Measurements from ENCODE around the gene SSR1. TPM values are rescaled to one million over a fixed set of nuclear protein-coding genes. Genes with fewer than 3 reads are reported as not detected.

Gene SSR1
- total RNA-seq, 3 donors from 2014 or later (not counting 1 experiment from before 2014, with no cell fraction given), result 82.8 to 97.6 (median 93.1) TPM

- H3K4me1 ChIP-seq (ENCODE audit: control insufficient read depth, insufficient read depth, low read length), result no peaks in the 10 kb centered on the region
- TF ChIP-seq CTCF (IDR thresholded peaks at IDR 0.05), result no peak
- WGBS (ENCODE audit: insufficient coverage), result 78% methylated on average over 4 of the region's 4 CpGs
- no peaks in the 10 kb centered on the region for H3K36me3 Mint-ChIP-seq
- H3K27ac ChIP-seq (ENCODE audit: low read length), result no peak overlapping the region
- intact Hi-C loops (cut with micrococcal nuclease), result loop anchor here (1.0 to 2.0 kb wide), 3 partner anchors 156 to 566 kb away; no protein-coding TSS in a partner anchor
- H3K9me3 ChIP-seq (ENCODE audit: control insufficient read depth, insufficient read depth, low read length), result no peaks in the 10 kb centered on the region
- peaks cover 8 to 16% of the 10 kb centered on the region in 2 donors for H3K4me1 Mint-ChIP-seq
- ATAC-seq, result no peak
- no peak overlapping the region for H3K4me3 ChIP-seq (ENCODE audit: low read length)
- peak overlapping the region; percentile 31 to 60 for H3K27ac Mint-ChIP-seq
- H3K27me3 Mint-ChIP-seq (ENCODE audit: low read depth in 2 of 2), result no peaks in the 10 kb centered on the region
- DNase-seq, result no peak
- peaks cover 28% of the 10 kb centered on the region for H3K36me3 ChIP-seq (ENCODE audit: control insufficient read depth, insufficient read depth, low read length)
- no peaks in the 10 kb centered on the region for H3K27me3 ChIP-seq (ENCODE audit: control insufficient read depth, insufficient read depth, low read length)
- H3K9me3 Mint-ChIP-seq, result no peaks in the 10 kb centered on the region
- H3K4me3 Mint-ChIP-seq, result no peak overlapping the region
Measured at GRCh38 chr6:7242835-7243178, 70.2 kb downstream of the SSR1 start.

- ATAC-seq, result no peak
- Histone ChIP-seq H3K36me3 (ENCODE audit: control insufficient read depth, insufficient read depth, low read length) (peaks cover 21% of the 10 kb centered on the region), H3K9me3 (ENCODE audit: control insufficient read depth, insufficient read depth, low read length) (no peaks in the 10 kb centered on the region), H3K4me1 (ENCODE audit: control insufficient read depth, insufficient read depth, low read length) (no peaks in the 10 kb centered on the region), H3K27ac (ENCODE audit: low read length) (no peak overlapping the region), H3K4me3 (ENCODE audit: low read length) (no peak overlapping the region), H3K27me3 (ENCODE audit: control insufficient read depth, insufficient read depth, low read length) (no peaks in the 10 kb centered on the region)
- Mint-ChIP-seq H3K36me3 (no peaks in the 10 kb centered on the region), H3K4me3 (no peak overlapping the region), H3K27me3 (ENCODE audit: low read depth in 2 of 2) (no peaks in the 10 kb centered on the region), H3K4me1 (peaks cover 8 to 16% of the 10 kb centered on the region in 2 donors), H3K27ac (peak overlapping the region in 1 of 2 donors; percentile 62), H3K9me3 (no peaks in the 10 kb centered on the region)
- intact Hi-C loops (cut with micrococcal nuclease), result loop anchor here (2.0 kb wide), 2 partner anchors 155 to 483 kb away; no protein-coding TSS in a partner anchor
- DNase-seq, result no peak
- no peak for TF ChIP-seq CTCF (IDR thresholded peaks at IDR 0.05)
- 88% methylated on average over 12 of the region's 13 CpGs for WGBS (ENCODE audit: insufficient coverage)
Measured at GRCh38 chr6:7241709-7242645, 71.0 kb downstream of the SSR1 start.

GRCh38 chr6:7241160-7241559, 71.8 kb downstream of the SSR1 start:
- H3K27me3 ChIP-seq (ENCODE audit: control insufficient read depth, insufficient read depth, low read length), result no peaks in the 10 kb centered on the region
- intact Hi-C loops (cut with micrococcal nuclease), result no loop called here
- Mint-ChIP-seq H3K27me3 (ENCODE audit: low read depth in 2 of 2) (no peaks in the 10 kb centered on the region), H3K27ac (no peak overlapping the region), H3K9me3 (no peaks in the 10 kb centered on the region), H3K4me3 (no peak overlapping the region), H3K36me3 (no peaks in the 10 kb centered on the region), H3K4me1 (peaks cover 8 to 16% of the 10 kb centered on the region in 2 donors)
- no peak for DNase-seq
- no peaks in the 10 kb centered on the region for H3K9me3 ChIP-seq (ENCODE audit: control insufficient read depth, insufficient read depth, low read length)
- no peaks in the 10 kb centered on the region for H3K4me1 ChIP-seq (ENCODE audit: control insufficient read depth, insufficient read depth, low read length)
- 95% methylated on average over 10 of the region's 10 CpGs for WGBS (ENCODE audit: insufficient coverage)
- peaks cover 21% of the 10 kb centered on the region for H3K36me3 ChIP-seq (ENCODE audit: control insufficient read depth, insufficient read depth, low read length)
- no peak for TF ChIP-seq CTCF (IDR thresholded peaks at IDR 0.05)
- no peak for ATAC-seq
- no peak overlapping the region for H3K4me3 ChIP-seq (ENCODE audit: low read length)
- no peak overlapping the region for H3K27ac ChIP-seq (ENCODE audit: low read length)

All from natural killer cell (primary cell).